ENCODE measurements around the gene ARHGEF3.

DNA sequence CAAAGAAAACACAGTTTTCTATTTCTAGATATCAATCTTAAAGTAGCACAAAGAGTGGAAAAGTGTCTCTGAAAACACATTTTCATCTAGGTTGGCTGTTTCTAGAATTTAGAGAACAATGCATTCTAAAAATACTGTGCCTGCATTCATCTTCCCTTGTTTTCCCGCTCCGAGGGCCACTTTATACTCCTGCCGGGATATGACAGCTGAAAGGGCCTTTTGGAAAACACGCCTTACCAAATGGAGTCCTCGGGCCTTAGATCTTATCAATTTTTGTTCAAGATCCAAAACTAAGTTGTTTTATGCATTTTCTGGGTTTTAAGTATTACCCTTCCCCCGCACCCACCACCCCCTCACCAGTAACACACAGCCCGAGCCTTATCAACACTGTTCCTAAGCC is 47.9 kb upstream of the ARHGEF3 start:
- TF ChIP-seq, protein P1, sequence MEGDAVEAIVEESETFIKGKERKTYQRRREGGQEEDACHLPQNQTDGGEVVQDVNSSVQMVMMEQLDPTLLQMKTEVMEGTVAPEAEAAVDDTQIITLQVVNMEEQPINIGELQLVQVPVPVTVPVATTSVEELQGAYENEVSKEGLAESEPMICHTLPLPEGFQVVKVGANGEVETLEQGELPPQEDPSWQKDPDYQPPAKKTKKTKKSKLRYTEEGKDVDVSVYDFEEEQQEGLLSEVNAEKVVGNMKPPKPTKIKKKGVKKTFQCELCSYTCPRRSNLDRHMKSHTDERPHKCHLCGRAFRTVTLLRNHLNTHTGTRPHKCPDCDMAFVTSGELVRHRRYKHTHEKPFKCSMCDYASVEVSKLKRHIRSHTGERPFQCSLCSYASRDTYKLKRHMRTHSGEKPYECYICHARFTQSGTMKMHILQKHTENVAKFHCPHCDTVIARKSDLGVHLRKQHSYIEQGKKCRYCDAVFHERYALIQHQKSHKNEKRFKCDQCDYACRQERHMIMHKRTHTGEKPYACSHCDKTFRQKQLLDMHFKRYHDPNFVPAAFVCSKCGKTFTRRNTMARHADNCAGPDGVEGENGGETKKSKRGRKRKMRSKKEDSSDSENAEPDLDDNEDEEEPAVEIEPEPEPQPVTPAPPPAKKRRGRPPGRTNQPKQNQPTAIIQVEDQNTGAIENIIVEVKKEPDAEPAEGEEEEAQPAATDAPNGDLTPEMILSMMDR (IDR thresholded peaks at IDR 0.05), result no peak
- no peak for TF ChIP-seq POLR2A (IDR thresholded peaks at IDR 0.05)
- no peak for TF ChIP-seq EP300 (IDR thresholded peaks at IDR 0.05)

Measured in ovary (tissue), 3 donors.